RWPE2 (cell line): ENCODE results near the gene EPHA6.

Experiments
- ATAC-seq: fragments of 200-7000 bp; cut with Tn5 transposase; 3 replicates; pipeline ENCODE4 v1.9.1; 2021; ENCODE audit warnings: low read depth
- DNase-seq: peaks from one replicate; pipeline ENCODE4 v3.0.0-alpha.2; 2020; ENCODE audit warnings: low spot score
- H3K27ac ChIP-seq: fragments of 450-650 bp; 2 replicates; pipeline ENCODE4 v1.5.1; 2017; ENCODE audit warnings: mild to moderate bottlenecking; ENCODE audit not compliant: poor library complexity, severe bottlenecking
- H3K27me3 ChIP-seq: fragments of 250-450 bp; sonication (Bioruptor Pico); 2 replicates; pipeline ENCODE4 v1.5.1; 2021; ENCODE audit warnings: mild to moderate bottlenecking, moderate library complexity; ENCODE audit not compliant: insufficient read depth, poor library complexity, severe bottlenecking
- H3K36me3 ChIP-seq: fragments of 250-450 bp; sonication (Bioruptor Pico); 2 replicates; pipeline ENCODE4 v1.5.1; 2020; ENCODE audit warnings: low read depth, mild to moderate bottlenecking, moderate library complexity
- H3K4me1 ChIP-seq: fragments of 250-450 bp; sonication (Bioruptor Pico); 2 replicates; pipeline ENCODE4 v1.5.1; 2021; ENCODE audit warnings: mild to moderate bottlenecking, moderate library complexity; ENCODE audit not compliant: insufficient read depth, poor library complexity, severe bottlenecking
- H3K4me3 ChIP-seq: fragments of 250-450 bp; sonication (Bioruptor Pico); 2 replicates; pipeline ENCODE4 v1.5.1; 2021; ENCODE audit warnings: mild to moderate bottlenecking, moderate library complexity; ENCODE audit not compliant: severe bottlenecking
- H3K9me3 ChIP-seq: fragments of 250-450 bp; sonication (Bioruptor Pico); 2 replicates; pipeline ENCODE4 v1.5.1; 2021; ENCODE audit warnings: mild to moderate bottlenecking, moderate library complexity; ENCODE audit not compliant: severe bottlenecking
- CTCF ChIP-seq: fragments of 450-650 bp; IDR thresholded peaks from one replicate; pipeline ENCODE4 v1.5.1; 2017; ENCODE audit warnings: mild to moderate bottlenecking, moderate library complexity; ENCODE audit not compliant: poor library complexity, severe bottlenecking

EPHA6 gene

GRCh38 chr3:96833301-96833700 lies 18.9 kb downstream of the EPHA6 start:
- no peak for DNase-seq
- TF ChIP-seq CTCF = no peak
- no peaks in the 10 kb centered on the region for H3K9me3 ChIP-seq
- no peak for ATAC-seq
- H3K4me3 ChIP-seq = no peak overlapping the region
- H3K27ac ChIP-seq = no peak overlapping the region
- no peaks in the 10 kb centered on the region for H3K27me3 ChIP-seq
- no peaks in the 10 kb centered on the region for H3K4me1 ChIP-seq
- no peaks in the 10 kb centered on the region for H3K36me3 ChIP-seq

GRCh38 chr3:96836153-96836915 lies 21.9 kb downstream of the EPHA6 start:
- Histone ChIP-seq H3K9me3 (no peaks in the 10 kb centered on the region), H3K27me3 (no peaks in the 10 kb centered on the region), H3K4me1 (no peaks in the 10 kb centered on the region), H3K4me3 (no peak overlapping the region), H3K36me3 (no peaks in the 10 kb centered on the region), H3K27ac (no peak overlapping the region)
- TF ChIP-seq CTCF = no peak
- DNase-seq = no peak
- no peak for ATAC-seq

GRCh38 chr3:96843505-96844203 lies 29.3 kb downstream of the EPHA6 start:
- Histone ChIP-seq H3K27ac (no peak overlapping the region), H3K27me3 (peaks cover 8% of the 10 kb centered on the region), H3K4me3 (no peak overlapping the region), H3K36me3 (no peaks in the 10 kb centered on the region), H3K9me3 (no peaks in the 10 kb centered on the region), H3K4me1 (no peaks in the 10 kb centered on the region)
- ATAC-seq (no peak), DNase-seq (no peak)
- no peak for TF ChIP-seq CTCF

GRCh38 chr3:96844204-96844514 lies 29.8 kb downstream of the EPHA6 start:
- H3K27me3 ChIP-seq = peaks cover 10% of the 10 kb centered on the region
- H3K4me1 ChIP-seq = no peaks in the 10 kb centered on the region
- no peaks in the 10 kb centered on the region for H3K36me3 ChIP-seq
- no peak overlapping the region for H3K27ac ChIP-seq
- TF ChIP-seq CTCF = no peak
- ATAC-seq = no peak
- no peaks in the 10 kb centered on the region for H3K9me3 ChIP-seq
- DNase-seq = no peak
- no peak overlapping the region for H3K4me3 ChIP-seq

- no peak for ATAC-seq
Observed at GRCh38 chr3:96852849-96853248, 38.5 kb downstream of the EPHA6 start.

More at GRCh38 chr3:96852849-96853248, 38.5 kb downstream of the EPHA6 start:
- no peak overlapping the region for H3K27ac ChIP-seq
- no peaks in the 10 kb centered on the region for H3K9me3 ChIP-seq
- H3K27me3 ChIP-seq = peaks cover 3% of the 10 kb centered on the region
- no peak overlapping the region for H3K4me3 ChIP-seq
- no peak for TF ChIP-seq CTCF
- H3K36me3 ChIP-seq = no peaks in the 10 kb centered on the region
- DNase-seq = no peak
- H3K4me1 ChIP-seq = no peaks in the 10 kb centered on the region
